Inflammatory macrophage treated with lipopolysaccharide for 4 hours (primary cell): ENCODE data around the gene PDHA1.

Experiments used
- DNase-seq: peaks from one replicate; pipeline ENCODE4 v3.0.0-alpha.2; 2020

The PDHA1 gene

DNA sequence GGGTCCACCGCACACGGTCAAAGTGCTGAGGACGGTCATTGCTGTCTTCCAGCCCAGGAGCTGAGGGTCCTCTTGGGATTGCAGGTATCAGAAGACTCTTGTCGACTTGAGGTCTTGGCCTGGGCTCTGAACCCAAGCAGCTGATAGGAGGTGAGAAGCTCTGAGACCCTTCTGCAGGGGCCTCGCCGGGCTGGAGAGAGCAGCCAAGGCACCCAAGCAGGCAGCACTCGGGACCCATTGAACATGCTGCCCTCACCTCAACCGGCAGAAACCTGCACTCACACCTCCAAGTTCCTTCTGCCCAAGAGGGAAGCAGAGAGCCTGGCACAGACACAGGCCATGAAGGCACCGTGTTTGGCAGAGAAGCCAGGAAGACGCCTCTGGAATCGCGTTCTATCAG lies 34.1 kb downstream of the PDHA1 start:
- no peak for DNase-seq

DNA sequence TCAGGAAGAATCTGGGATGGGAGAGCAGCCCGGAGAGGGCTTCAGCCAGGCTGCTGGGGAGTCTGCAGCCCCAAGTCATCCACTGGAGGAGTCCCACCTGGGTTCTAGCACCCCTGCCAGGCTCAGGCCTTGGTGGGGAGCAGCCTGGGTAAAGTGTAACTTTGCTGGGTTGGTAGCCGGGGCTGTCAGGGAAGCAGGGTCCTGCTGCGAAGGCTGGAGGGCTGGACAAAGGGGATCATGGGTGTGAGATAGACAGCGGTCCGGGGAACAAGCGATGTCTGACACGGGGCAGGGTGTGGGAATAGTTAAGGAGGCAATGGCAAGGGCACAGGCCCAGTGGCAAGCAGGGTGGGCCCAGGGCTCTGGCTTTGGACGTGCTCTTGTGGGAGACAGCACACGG lies 37.6 kb downstream of the PDHA1 start:
- no peak for DNase-seq

DNA sequence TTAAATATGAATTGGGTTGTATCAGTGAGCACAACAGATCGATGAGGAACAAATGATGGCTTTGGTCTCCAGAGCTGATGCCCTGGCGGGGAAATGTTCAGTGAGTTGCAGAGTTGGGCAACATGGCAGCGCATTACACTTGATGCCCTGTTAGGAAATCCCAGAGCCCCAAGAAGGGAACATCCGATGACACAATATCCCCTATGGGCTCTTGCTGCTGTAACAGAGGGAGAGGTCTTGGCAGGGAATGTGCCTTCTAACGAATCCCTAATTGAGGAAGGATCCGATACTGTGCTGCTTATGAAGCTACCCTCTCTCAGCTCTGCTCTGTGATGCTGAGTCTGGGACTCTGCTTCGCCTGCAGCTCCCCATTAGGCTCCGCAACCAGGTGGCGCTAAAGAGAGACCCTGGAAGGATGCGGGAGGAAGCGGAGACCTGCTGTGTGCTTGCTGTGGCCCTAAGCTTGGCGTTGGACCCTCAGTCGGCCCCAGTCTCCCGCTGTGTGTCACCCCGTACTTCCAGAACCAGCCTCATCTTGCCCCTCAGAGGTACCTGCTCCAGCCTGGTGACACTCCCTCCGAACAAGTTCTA lies 38.9 kb downstream of the PDHA1 start:
- DNase-seq = peak; percentile 63

DNA sequence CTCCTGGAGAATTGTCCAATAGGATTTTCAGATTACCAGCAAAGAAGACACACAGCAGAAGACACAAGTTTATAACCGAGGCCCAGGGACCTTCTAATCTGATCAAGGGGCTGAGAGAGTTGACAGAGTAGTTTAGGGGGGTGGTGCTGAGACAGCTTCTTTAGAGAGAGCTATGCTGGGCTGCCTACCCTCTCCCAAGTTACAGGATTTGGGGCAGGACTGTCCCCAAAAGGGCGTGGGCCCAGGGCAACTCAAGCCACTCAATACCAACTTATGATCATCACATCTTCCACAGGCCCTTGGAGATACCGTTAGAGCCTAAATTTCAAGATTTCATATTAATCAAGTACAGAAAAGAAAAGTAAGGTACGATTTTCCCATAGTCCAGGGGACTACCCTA lies 43.0 kb downstream of the PDHA1 start:
- DNase-seq = no peak

DNA sequence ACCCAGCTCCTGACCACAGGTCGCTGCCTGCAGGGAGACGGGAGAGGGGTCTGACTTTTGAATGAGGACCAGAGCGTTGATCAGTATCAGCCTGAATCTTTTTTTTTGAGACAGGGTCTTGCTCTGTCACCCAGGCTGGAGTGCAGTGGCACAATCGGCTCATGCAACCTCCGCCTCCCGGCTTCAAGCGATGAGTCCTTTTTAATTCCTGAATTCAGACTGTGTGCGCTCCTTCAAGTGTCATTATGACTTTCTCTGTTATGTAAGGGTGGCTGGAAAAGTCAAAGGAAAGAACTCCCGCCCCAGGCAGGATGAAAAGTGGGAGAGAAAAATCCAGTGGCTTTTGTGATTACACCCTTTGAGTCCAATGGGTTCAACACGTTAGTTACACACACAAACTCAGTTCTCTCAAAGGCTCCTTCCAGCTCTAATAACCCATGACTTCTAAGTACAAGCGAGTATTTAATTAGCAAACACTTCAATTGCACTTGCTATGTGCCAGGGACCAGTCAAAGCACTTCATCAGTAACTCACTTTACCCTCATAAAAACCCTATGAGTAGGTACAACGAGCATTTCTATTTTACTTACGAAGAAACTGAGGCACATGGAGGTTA lies 44.4 kb downstream of the PDHA1 start:
- DNase-seq = no peak

DNA sequence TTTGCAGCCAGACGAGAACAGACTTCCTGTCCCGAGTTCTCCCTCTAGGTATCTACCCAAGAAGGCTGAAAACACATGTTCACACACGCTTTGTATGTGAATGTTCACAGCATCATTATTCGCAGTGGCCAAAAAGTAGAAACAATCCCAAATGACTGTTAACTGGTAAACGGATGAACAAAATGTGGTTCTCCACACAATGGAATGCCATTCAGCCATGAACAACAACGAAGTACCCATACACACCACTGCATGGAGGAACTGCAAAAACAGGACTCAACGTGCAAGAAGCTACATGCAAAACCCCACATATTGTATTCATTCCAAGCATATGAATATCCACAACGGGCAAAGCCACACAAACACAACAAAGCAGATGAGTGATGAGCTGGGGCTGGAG lies 45.0 kb downstream of the PDHA1 start:
- no peak for DNase-seq

DNA sequence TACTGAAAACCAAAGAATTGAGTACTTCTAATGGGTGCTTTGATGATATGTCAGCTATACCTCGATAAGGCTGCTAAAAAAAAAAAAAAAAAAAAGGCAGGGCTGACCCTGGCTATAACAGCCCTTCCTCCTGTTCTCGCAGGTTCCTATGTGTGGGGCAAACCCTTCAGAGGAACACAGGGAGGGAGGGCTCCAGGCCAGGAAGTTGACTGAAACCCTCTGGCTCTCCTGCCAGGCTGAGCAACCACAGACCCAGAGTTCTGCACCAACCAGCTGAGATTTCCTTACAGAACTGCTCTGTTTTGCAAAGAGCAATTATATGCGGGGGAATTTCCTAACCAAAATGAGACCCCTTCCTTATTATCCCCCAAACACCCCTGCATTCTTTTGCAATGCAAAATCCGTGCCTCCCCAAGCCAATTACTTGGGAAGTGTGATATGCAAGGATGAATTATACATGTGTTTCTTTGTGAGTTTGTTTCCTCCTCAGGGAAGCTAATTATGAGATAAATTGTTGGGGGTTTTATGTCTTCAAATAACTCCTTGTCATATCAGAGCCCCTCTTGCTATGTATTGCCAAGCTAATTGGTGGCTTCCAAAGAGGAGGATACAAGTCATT lies 45.6 kb downstream of the PDHA1 start:
- DNase-seq = no peak

DNA sequence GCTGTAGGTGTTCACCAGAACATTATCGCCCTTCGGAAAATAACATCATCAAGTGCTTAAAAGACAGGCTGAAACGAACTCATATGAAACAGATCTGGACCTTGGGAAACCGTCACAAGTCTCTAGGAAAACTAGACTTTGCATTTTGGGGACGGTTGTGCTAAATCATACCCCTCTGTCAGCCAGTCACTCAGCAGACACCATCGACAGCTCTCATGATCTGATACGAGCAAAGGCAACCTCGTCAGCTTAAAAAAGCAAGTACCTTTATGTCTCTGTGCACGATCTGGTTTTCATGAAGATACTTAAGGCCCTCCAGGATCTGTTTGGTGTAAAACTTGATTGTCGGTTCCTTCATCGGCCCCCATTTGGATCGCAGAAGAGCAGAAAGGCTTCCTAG lies 48.4 kb downstream of the PDHA1 start:
- DNase-seq = no peak

DNA sequence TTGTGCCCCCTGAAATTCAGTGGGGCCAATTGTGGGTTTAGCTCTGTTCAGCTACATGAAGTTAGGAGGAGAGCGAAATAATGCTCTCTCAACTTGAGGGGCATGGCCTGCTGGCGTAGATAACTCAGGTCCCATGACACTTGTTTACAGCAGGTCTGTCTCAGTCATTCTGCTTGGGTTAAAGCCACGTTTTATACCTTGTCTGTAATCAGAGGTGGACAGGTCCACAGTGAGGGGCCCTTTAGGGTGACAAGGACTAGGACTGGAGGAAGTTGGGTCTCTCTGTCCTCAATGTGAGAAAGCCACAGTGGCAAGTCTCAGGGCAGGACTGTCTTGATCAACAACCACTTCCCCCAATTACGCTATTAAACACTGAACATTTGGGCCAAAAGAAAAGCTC lies 49.0 kb downstream of the PDHA1 start:
- DNase-seq = no peak

DNA sequence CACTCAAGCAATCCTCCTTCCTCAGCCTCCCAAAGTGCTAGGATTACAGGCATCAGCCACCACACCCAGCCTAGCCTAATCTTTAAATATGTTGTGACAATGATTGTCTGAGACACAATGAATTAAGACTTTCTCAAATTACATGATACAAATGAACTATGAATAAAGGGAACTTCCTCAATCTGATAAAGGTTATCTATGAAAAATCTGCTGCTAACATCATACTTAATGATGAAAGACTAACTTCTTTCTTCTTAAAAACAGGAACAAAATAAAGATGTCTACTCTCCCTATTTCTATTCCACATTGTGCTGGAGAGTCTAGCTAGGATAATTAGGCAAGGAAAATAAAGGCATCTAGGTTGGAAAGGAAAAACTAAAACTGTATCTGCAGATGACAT lies 60.0 kb downstream of the PDHA1 start:
- DNase-seq = peak; percentile 23

DNA sequence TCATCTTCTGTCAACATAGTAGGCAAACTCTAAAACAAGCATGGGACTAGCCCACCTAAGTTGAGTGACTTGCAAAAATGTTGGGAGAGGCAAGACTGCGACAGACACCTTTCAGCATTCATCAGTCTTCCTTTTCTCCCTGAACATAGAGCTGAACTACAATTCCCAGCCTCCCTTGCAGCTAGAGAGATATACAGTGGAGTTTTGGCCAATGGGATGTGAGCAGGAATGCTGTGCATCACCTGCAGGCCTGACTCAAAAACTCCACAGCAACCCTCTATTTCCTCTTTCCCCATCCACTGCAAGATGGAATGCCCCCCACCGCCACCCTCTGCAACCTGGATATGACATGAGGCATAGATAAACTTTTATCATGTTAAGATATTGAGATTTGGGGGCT lies 66.5 kb downstream of the PDHA1 start:
- DNase-seq = no peak
